HG02970 (cell line): Measurements from ENCODE around the gene FAM78B.

Experiments
- ATAC-seq: cut with Tn5 transposase; IDR thresholded peaks from one replicate; pipeline ENCODE4 v1.9.1; 2021; ENCODE audit warnings: mild to moderate bottlenecking, moderate library complexity, moderate number of reproducible peaks; ENCODE audit not compliant: unreplicated experiment, low FRiP score

The FAM78B gene

GRCh38 chr1:166080277-166080966 is 86.4 kb downstream of the FAM78B start:
- ATAC-seq = no peak

GRCh38 chr1:166079276-166079675 is 87.5 kb downstream of the FAM78B start:
- no peak for ATAC-seq

GRCh38 chr1:166073489-166073888 is 93.3 kb downstream of the FAM78B start:
- ATAC-seq = no peak

- no peak for ATAC-seq
Measured at GRCh38 chr1:166069390-166069789, 97.4 kb downstream of the FAM78B start.

GRCh38 chr1:166066107-166066506 is 100.7 kb downstream of the FAM78B start:
- no peak for ATAC-seq

GRCh38 chr1:166064951-166065350 is 101.8 kb downstream of the FAM78B start:
- no peak for ATAC-seq

- ATAC-seq = no peak
Measured at GRCh38 chr1:166064313-166064926, 102.4 kb downstream of the FAM78B start.

- ATAC-seq = no peak
Measured at GRCh38 chr1:166063701-166064100, 103.1 kb downstream of the FAM78B start.

- ATAC-seq = no peak
Measured at GRCh38 chr1:166062421-166063070, 104.3 kb downstream of the FAM78B start.

- ATAC-seq = no peak
Measured at GRCh38 chr1:166057650-166058049, 109.2 kb downstream of the FAM78B start.

- no peak for ATAC-seq
Measured at GRCh38 chr1:166053395-166053794, 113.4 kb downstream of the FAM78B start.

- no peak for ATAC-seq
Measured at GRCh38 chr1:166040202-166040997, 126.4 kb downstream of the FAM78B start.

- no peak for ATAC-seq
Measured at GRCh38 chr1:166039436-166040201, 127.2 kb downstream of the FAM78B start.

- ATAC-seq = no peak
Measured at GRCh38 chr1:166036092-166036491, 130.7 kb downstream of the FAM78B start.

GRCh38 chr1:166032572-166033371 is 134.0 kb downstream of the FAM78B start:
- no peak for ATAC-seq

GRCh38 chr1:166031932-166032571 is 134.7 kb downstream of the FAM78B start:
- no peak for ATAC-seq

GRCh38 chr1:166029196-166029945 is 137.4 kb downstream of the FAM78B start:
- ATAC-seq = no peak

GRCh38 chr1:166026555-166026954 is 140.2 kb downstream of the FAM78B start:
- ATAC-seq = no peak
